Stomach (tissue), 9 donors: ENCODE measurements around the gene SAMD8. TPM values are rescaled to one million over a fixed set of nuclear protein-coding genes. Genes with fewer than 3 reads are reported as not detected.
A peak's percentile ranks its signal among the peaks of the same experiment; 100 is the strongest.

Experiments
- DNase-seq, 2 donors: peaks; one replicate each; pipeline versions ENCODE4 v3.0.0 to v3.0.0-alpha.2; 2013 to 2019
- H3K27ac ChIP-seq, 5 donors: fragments of 200-600 bp in 4 of 5; sonication (generic) in 4 of 5; one replicate each; pipeline ENCODE4 v1.5.1; 2013 to 2019; ENCODE audit warnings: mild to moderate bottlenecking in 1 of 5, moderate library complexity in 1 of 5
- H3K27me3 ChIP-seq, 3 donors: fragments of 200-600 bp; sonication (generic); one replicate each; pipeline ENCODE4 v1.5.1; 2017 to 2019; ENCODE audit warnings: mixed run types in 1 of 3
- H3K36me3 ChIP-seq, 4 donors: fragments of 200-600 bp; sonication (generic); 1 replicate in 3 of 4; 2 replicates in 1 of 4; pipeline ENCODE4 v1.5.1; 2016 to 2019
- H3K4me1 ChIP-seq, 4 donors: fragments of 200-600 bp; sonication (generic); one replicate each; pipeline ENCODE4 v1.5.1; 2016 to 2019
- H3K4me3 ChIP-seq, 4 donors: fragments of 200-600 bp; sonication (generic) in 3 of 4; one replicate each; pipeline ENCODE4 v1.5.1; 2016 to 2019; ENCODE audit warnings: mild to moderate bottlenecking in 1 of 4
- H3K9me3 ChIP-seq, 4 donors: fragments of 200-600 bp; sonication (generic); one replicate each; pipeline ENCODE4 v1.5.1; 2016 to 2019
- EP300 ChIP-seq: sonication (generic); formaldehyde crosslinking; IDR thresholded peaks from one replicate; pipeline ENCODE4 v1.6.1; 2017; ENCODE audit warnings: antibody characterized with exemption
- POLR2A ChIP-seq, 4 donors: fragments of 450-650 bp; IDR thresholded peaks; one replicate each; pipeline ENCODE4 v1.6.1; 2016; ENCODE audit warnings: antibody characterized with exemption in 4 of 4, control low read depth in 2 of 4, mild to moderate bottlenecking in 1 of 4, moderate library complexity in 1 of 4
- POLR2AphosphoS5 ChIP-seq, 3 donors: sonication (generic); formaldehyde crosslinking; IDR thresholded peaks; one replicate each; pipeline ENCODE4 v1.6.1; 2016; ENCODE audit warnings: antibody characterized with exemption in 3 of 3
- WGBS, 5 donors: extraction: QIAGEN DNeasy Blood & Tissue Kit in 3 of 5; methylation state at CpG; one replicate each; pipeline versions ENCODE4 v1.1.5 to v1.1.7; 2013 to 2018; 5-methylcytosine and 5-hydroxymethylcytosine counted together
- intact Hi-C: fragments of 100-400 bp; cut with DNase I; formaldehyde crosslinking; loops from one replicate; pipeline ENCODE4 v1.15.1; 2023; ENCODE audit warnings: low total_unique reads
- polyA plus RNA-seq, 3 donors: library from polyadenylated mRNA; stranded (reverse); fragments of 200-250 nt; gene quantifications; one replicate each; pipeline ENCODE4 v1.2.3, GENCODE V29; 2013
- total RNA-seq, 5 donors: library from RNA; depleted of rRNA; stranded (reverse); fragments of >200 nt; gene quantifications; one replicate each; pipeline versions ENCODE4 v1.1.0 to v1.2.3, GENCODE V29; 2014 to 2016
- TF ChIP-seq, protein P1 (sequence below), 7 experiments: fragments of 450-650 bp in 4 of 7; fragments of 200-600 bp in 3 of 7; sonication (generic) in 3 of 7; IDR thresholded peaks; one replicate each; pipeline ENCODE4 v1.5.1; 2016 to 2019; ENCODE audit warnings: antibody characterized with exemption in 7 of 7, control low read depth in 2 of 7, mild to moderate bottlenecking in 1 of 7
- donor health status: healthy with polysubstance abuse.
- donor health status: Bipolar disorder and iron deficiency.
- donor health status: healthy.

The SAMD8 gene
- total and polyA plus RNA-seq, 8 donors, result 2.9 to 34.9 (median 5.5) TPM

DNA sequence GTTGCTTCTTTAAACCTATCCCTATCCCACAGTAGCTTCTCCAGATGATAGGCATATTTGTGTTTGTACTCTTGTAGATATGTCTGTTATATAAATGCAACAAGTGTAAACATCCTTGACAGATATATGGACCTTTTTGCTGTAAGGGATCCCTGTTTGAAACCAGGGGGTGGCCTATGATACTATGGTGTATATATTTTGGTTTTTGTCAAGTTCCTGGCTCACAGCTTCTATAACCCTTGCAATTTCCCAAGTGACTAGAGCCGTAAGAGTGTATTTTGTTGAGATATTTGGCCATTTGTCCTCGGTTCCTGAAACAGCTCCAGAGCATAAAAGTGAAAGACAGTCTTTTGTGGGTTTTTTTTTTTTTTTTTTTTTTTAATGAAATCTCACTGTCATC, 114.6 kb downstream of the SAMD8 start:
- Histone ChIP-seq H3K36me3 (peaks cover 32 to 87% (median 71%) of the 10 kb centered on the region in 4 donors), H3K9me3 (no peaks in the 10 kb centered on the region), H3K4me3 (no peak overlapping the region), H3K27ac (peak overlapping the region; percentile 78 to 92 (median 85)), H3K4me1 (peaks cover 57 to 95% (median 77%) of the 10 kb centered on the region in 4 donors), H3K27me3 (no peaks in the 10 kb centered on the region)
- intact Hi-C loops, result no loop called here
- no peak for TF ChIP-seq POLR2AphosphoS5 (IDR thresholded peaks at IDR 0.05)
- no peak for TF ChIP-seq POLR2A (IDR thresholded peaks at IDR 0.05)
- TF ChIP-seq, protein P1, sequence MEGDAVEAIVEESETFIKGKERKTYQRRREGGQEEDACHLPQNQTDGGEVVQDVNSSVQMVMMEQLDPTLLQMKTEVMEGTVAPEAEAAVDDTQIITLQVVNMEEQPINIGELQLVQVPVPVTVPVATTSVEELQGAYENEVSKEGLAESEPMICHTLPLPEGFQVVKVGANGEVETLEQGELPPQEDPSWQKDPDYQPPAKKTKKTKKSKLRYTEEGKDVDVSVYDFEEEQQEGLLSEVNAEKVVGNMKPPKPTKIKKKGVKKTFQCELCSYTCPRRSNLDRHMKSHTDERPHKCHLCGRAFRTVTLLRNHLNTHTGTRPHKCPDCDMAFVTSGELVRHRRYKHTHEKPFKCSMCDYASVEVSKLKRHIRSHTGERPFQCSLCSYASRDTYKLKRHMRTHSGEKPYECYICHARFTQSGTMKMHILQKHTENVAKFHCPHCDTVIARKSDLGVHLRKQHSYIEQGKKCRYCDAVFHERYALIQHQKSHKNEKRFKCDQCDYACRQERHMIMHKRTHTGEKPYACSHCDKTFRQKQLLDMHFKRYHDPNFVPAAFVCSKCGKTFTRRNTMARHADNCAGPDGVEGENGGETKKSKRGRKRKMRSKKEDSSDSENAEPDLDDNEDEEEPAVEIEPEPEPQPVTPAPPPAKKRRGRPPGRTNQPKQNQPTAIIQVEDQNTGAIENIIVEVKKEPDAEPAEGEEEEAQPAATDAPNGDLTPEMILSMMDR (IDR thresholded peaks at IDR 0.05), result no peak
- no peak for TF ChIP-seq EP300
- WGBS, 5 donors, result 25 to 53% (median 43%) methylated on average over 2 of the region's 2 CpGs
- no peak for DNase-seq

DNA sequence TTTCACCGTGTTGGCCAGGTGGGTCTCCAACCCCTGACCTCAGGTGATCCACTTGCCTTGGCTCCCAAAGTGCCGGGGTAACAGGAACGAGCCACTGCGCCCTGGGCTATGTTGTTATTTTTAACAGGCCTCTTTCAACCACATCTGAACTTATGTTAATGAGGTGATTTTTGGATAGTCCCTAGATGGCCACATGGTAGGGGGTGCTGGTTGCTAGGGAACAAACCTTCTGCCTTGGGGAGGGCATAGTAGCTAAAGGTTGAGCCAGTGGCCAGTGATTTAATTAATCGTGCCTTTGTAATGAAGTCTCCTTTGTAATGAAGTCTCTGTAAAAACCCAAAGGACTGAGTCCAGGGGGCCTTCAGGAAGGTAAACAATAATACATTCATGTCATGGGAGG, 115.2 kb downstream of the SAMD8 start:
- intact Hi-C loops, result no loop called here
- Histone ChIP-seq H3K4me3 (no peak overlapping the region), H3K9me3 (no peaks in the 10 kb centered on the region), H3K36me3 (peaks cover 32 to 87% (median 71%) of the 10 kb centered on the region in 4 donors), H3K27me3 (no peaks in the 10 kb centered on the region), H3K4me1 (peaks cover 57 to 90% (median 77%) of the 10 kb centered on the region in 4 donors), H3K27ac (peak overlapping the region; percentile 18 to 92 (median 82))
- WGBS, 5 donors, result 62 to 77% (median 71%) methylated on average over 5 of the region's 5 CpGs
- DNase-seq, result no peak
- TF ChIP-seq POLR2AphosphoS5 (IDR thresholded peaks at IDR 0.05) (no peak), EP300 (no peak), POLR2A (IDR thresholded peaks at IDR 0.05) (no peak)
- TF ChIP-seq, protein P1 (IDR thresholded peaks at IDR 0.05), result no peak

DNA sequence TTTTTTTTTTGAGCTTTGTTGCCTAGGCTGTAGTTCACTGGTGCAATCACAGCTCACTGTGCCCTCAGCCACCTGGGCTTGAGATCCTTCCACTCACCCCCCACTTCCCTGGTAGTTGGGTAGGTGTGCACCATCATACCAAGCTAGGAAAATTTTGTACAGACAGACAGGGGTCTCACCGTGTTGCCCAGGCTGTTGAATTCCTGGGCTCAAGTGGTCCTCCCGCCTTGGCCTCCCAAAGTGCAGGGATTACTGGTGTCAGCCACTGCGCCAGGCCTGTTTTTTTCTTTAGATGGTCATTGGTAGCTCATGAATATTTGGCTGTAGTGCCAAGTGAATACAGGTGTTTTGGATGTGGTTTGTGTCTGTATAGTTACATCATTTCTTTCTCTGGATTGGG, 116.8 kb downstream of the SAMD8 start:
- no peaks in the 10 kb centered on the region for H3K27me3 ChIP-seq
- no peak overlapping the region for H3K4me3 ChIP-seq
- peak in 1 of 2 donors; percentile 23 for DNase-seq
- peaks cover 29 to 87% (median 66%) of the 10 kb centered on the region in 4 donors for H3K36me3 ChIP-seq
- no peaks in the 10 kb centered on the region for H3K9me3 ChIP-seq
- H3K4me1 ChIP-seq, result peaks cover 54 to 77% (median 68%) of the 10 kb centered on the region in 4 donors
- H3K27ac ChIP-seq, result peak overlapping the region in 3 of 5 donors; percentile 43 to 92 (median 49)
- intact Hi-C loops, result no loop called here
- TF ChIP-seq, protein P1 (IDR thresholded peaks at IDR 0.05), result no peak
- TF ChIP-seq POLR2AphosphoS5 (IDR thresholded peaks at IDR 0.05) (no peak), EP300 (no peak), POLR2A (IDR thresholded peaks at IDR 0.05) (no peak)
- 88 to 100% (median 91%) methylated on average over 2 to 3 of the region's 3 CpGs for WGBS, 5 donors

DNA sequence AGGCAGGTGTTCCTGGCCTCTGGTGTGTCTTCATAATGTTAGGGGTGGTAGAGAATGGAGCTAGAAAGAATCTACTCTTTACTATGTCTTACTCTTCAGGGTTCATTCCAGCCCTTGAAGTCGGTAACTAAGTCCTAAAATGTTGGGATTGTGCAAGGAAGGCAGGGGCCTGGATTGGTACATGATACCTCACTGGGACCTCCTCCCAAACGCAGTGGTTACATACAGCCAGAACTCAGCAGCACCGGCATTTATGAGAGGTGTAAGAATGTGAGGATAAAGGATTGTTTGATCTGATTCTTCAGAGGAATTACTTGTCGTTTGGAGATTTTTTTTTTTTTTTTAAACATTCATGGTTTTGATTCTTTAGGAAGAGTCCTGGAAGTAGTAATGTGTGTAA, 117.4 kb downstream of the SAMD8 start:
- H3K4me1 ChIP-seq, result peaks cover 48 to 77% (median 68%) of the 10 kb centered on the region in 4 donors
- peak in 1 of 2 donors; percentile 19 for DNase-seq
- 50 to 55% (median 54%) methylated on average over 4 of the region's 4 CpGs for WGBS, 5 donors
- no peak overlapping the region for H3K4me3 ChIP-seq
- intact Hi-C loops, result no loop called here
- H3K27me3 ChIP-seq, result no peaks in the 10 kb centered on the region
- TF ChIP-seq POLR2A (IDR thresholded peaks at IDR 0.05) (no peak), EP300 (no peak), POLR2AphosphoS5 (IDR thresholded peaks at IDR 0.05) (no peak)
- TF ChIP-seq, protein P1 (IDR thresholded peaks at IDR 0.05), result no peak
- H3K27ac ChIP-seq, result peak overlapping the region in 2 of 5 donors; percentile 43 to 92
- H3K36me3 ChIP-seq, result peaks cover 24 to 85% (median 62%) of the 10 kb centered on the region in 4 donors
- H3K9me3 ChIP-seq, result no peaks in the 10 kb centered on the region
